ENCODE data around the gene P2RY12.

P2RY12 gene

DNA sequence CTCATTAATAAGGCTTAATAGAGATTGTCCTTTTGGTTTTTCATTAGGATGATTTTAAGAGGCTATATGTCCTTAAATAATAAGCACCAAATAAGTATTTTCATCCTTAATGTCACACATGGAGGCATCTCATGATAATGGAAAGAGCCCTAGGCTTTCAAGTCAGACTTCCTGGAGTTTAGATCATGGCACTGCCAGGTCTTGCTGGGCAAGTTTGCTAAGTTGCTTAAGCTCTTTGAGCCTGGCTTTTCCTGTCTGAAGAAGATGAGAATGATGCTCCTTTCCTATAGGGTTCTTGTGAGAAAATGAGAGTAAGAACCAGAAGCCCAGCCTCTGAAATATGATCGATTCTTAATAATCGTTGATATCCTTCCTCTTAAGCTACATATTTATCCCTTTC, 23.4 kb upstream of the P2RY12 start:
- no peak overlapping the region for H3K27ac ChIP-seq
- TF ChIP-seq, protein P1, sequence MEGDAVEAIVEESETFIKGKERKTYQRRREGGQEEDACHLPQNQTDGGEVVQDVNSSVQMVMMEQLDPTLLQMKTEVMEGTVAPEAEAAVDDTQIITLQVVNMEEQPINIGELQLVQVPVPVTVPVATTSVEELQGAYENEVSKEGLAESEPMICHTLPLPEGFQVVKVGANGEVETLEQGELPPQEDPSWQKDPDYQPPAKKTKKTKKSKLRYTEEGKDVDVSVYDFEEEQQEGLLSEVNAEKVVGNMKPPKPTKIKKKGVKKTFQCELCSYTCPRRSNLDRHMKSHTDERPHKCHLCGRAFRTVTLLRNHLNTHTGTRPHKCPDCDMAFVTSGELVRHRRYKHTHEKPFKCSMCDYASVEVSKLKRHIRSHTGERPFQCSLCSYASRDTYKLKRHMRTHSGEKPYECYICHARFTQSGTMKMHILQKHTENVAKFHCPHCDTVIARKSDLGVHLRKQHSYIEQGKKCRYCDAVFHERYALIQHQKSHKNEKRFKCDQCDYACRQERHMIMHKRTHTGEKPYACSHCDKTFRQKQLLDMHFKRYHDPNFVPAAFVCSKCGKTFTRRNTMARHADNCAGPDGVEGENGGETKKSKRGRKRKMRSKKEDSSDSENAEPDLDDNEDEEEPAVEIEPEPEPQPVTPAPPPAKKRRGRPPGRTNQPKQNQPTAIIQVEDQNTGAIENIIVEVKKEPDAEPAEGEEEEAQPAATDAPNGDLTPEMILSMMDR (IDR thresholded peaks at IDR 0.05), result no peak
- no peak for TF ChIP-seq ZFX (IDR thresholded peaks at IDR 0.05; ENCODE audit: borderline replicate concordance)

DNA sequence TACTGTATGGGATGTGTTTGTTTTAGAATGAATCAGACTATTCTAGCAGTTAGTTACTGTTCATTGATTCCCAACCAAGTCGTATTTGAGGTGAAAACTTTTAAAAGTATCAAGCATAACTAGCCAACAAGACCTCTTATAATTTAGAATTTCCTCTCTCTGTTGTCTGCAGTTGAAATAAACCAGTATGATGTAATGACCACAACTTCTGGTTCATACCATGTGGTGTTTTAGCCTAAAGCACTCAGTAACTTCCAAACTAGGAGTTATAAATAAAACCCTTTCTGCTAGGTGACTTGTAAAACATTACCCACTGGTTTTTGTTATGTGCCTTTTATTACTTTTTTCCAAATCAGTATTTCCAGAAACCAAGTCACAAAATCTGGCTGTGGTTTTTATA, 19.8 kb upstream of the P2RY12 start:
- H3K27ac ChIP-seq, result no peak overlapping the region
- no peak for TF ChIP-seq ZFX (IDR thresholded peaks at IDR 0.05; ENCODE audit: borderline replicate concordance)
- TF ChIP-seq, protein P1 (IDR thresholded peaks at IDR 0.05), result no peak

DNA sequence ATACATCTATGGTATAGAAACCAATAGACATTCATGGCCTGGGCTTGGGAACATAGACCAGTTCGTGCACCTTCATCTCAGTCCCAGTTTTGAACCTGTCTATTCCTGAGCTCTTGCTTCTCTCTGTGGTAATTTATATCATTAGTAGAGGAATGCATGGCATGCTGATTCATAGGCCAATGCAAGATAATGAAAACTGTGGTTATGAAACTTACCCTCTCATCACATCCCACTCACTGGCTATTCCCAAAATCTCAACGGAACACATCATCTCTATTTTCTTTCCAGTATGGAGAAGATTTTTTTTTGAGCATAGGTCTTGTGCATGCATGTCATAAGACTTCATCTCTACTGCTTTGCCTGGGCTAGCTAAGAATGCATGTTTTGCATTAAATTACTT, 18.7 kb upstream of the P2RY12 start:
- H3K27ac ChIP-seq, result no peak overlapping the region
- TF ChIP-seq ZFX (IDR thresholded peaks at IDR 0.05; ENCODE audit: borderline replicate concordance), result no peak
- TF ChIP-seq, protein P1 (IDR thresholded peaks at IDR 0.05), result no peak

DNA sequence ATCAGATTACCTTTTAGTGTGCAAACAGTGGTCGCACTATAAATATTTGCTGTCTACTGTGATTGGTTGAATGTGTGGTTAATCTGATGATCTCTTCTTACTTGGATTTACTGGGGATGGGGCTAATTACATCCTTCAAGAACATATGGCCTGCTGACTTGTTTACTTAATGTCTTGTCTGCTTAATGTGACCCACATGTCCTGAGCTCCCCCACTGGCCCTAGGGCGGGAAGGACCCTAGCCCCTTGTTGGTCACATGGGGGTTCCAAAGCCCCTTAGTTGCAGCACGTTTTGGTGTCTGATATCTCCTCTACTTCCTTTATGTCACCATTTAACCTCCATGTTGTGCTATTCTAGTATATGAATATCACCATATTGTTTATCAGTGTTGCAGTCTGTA, 17.8 kb upstream of the P2RY12 start:
- H3K27ac ChIP-seq, result no peak overlapping the region
- TF ChIP-seq, protein P1 (IDR thresholded peaks at IDR 0.05), result no peak
- TF ChIP-seq ZFX (IDR thresholded peaks at IDR 0.05; ENCODE audit: borderline replicate concordance), result no peak

DNA sequence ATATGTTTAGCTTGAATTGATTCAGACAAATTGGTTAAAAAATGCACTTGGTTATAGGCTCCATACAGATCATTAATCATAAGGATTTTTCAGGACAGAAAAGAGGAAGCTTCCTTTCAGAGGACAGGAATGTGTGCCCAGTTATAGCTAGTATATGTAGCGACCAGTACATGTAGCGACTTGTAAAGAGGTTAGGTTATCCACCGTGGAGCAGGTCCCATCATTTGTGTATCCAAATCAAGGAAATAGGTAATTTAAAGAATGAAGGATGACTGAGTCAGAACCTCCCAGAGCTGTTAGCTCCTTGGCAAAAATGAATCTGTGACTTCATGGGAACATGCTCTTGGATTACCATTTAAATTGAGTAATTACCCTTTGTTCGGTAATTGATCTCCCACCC, 15.8 kb upstream of the P2RY12 start:
- no peak for TF ChIP-seq ZFX (IDR thresholded peaks at IDR 0.05; ENCODE audit: borderline replicate concordance)
- TF ChIP-seq, protein P1 (IDR thresholded peaks at IDR 0.05), result no peak

DNA sequence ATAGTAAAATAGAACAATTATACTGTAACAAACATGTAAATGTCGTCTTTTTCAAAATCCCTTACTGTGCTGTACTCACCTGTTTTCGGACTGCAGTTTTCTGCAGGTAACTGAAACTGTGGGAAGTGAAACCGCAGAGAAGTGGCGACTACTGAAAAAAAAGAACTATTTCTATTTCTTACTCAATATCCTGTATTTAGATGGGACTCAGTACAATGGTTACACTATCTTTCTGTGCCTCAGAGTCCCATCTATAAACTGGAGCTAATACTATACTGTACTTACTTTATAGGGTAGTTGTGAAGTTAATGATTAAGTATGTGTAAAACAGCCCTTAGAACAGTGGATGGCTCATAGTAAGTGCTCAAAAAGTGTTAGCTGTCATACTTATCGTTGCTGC, 14.3 kb upstream of the P2RY12 start:
- no peak overlapping the region for H3K27ac ChIP-seq
- TF ChIP-seq ZFX (IDR thresholded peaks at IDR 0.05; ENCODE audit: borderline replicate concordance), result no peak
- TF ChIP-seq, protein P1 (IDR thresholded peaks at IDR 0.05), result no peak

More for the DNA sequence above, 15.8 kb upstream of the P2RY12 start:
- no peak overlapping the region for H3K27ac ChIP-seq

DNA sequence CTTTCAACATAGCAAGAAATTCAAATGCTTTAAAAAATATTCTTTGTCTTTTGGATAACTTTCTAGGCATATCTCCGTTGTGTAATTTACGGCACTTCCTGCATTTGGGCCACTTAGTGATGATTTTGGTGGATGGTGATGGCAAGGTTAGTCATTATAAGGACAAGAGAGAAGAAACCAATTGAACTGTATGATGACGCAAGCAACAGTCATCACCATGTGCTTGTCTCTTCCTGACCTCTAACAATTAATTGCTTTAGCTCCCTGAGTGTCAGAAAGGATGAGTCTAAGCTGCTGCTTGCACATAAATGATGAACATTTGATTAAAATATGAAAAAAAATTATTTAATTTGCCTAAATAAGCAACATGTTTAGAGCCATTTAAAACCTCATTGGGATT, 11.3 kb upstream of the P2RY12 start:
- no peak for TF ChIP-seq ZFX (IDR thresholded peaks at IDR 0.05; ENCODE audit: borderline replicate concordance)
- TF ChIP-seq, protein P1 (IDR thresholded peaks at IDR 0.05), result no peak
- no peak overlapping the region for H3K27ac ChIP-seq
